Skin epidermis (tissue), 12 donors: Measurements from ENCODE around the gene MSX2.

Source experiments
- H3K27ac ChIP-seq, 21 experiments: fragments of 200-600 bp; sonication (generic) in 11 of 21; one replicate each; pipeline ENCODE4 v1.5.0; 2020; ENCODE audit warnings: mild to moderate bottlenecking in 3 of 21, inconsistent platforms in 2 of 21, moderate library complexity in 2 of 21
- H3K4me3 ChIP-seq, 7 experiments: fragments of 200-600 bp; sonication (generic) in 2 of 7; one replicate each; pipeline ENCODE4 v1.5.0; 2020; ENCODE audit warnings: inconsistent platforms in 2 of 7, mild to moderate bottlenecking in 2 of 7, moderate library complexity in 1 of 7

MSX2 gene

GRCh38 chr5:174731214-174732035 lies 7.0 kb downstream of the MSX2 start:
- Histone ChIP-seq H3K4me3 (no peak overlapping the region), H3K27ac (no peak overlapping the region)

- Histone ChIP-seq H3K27ac (no peak overlapping the region), H3K4me3 (no peak overlapping the region)
Observed at GRCh38 chr5:174732036-174733020, 7.9 kb downstream of the MSX2 start.

GRCh38 chr5:174733091-174733690 lies 8.8 kb downstream of the MSX2 start:
- Histone ChIP-seq H3K27ac (no peak overlapping the region), H3K4me3 (no peak overlapping the region)

- H3K4me3 ChIP-seq, result no peak overlapping the region
- no peak overlapping the region for H3K27ac ChIP-seq
Observed at GRCh38 chr5:174733836-174734235, 9.5 kb downstream of the MSX2 start.

- Histone ChIP-seq H3K4me3 (peak overlapping the region in 2 of 7 experiments; percentile 11 to 22), H3K27ac (no peak overlapping the region)
Observed at GRCh38 chr5:174734571-174735497, 10.5 kb downstream of the MSX2 start.

- Histone ChIP-seq H3K27ac (peak overlapping the region in 2 of 21 experiments; percentile 24 to 26), H3K4me3 (peak overlapping the region in 2 of 7 experiments; percentile 11 to 22)
Observed at GRCh38 chr5:174735498-174736330, 11.3 kb downstream of the MSX2 start.

GRCh38 chr5:174736331-174736721 lies 11.9 kb downstream of the MSX2 start:
- H3K27ac ChIP-seq, result peak overlapping the region in 2 of 21 experiments; percentile 24 to 26

GRCh38 chr5:174736777-174737176 lies 12.4 kb downstream of the MSX2 start:
- H3K4me3 ChIP-seq, result no peak overlapping the region
- H3K27ac ChIP-seq, result peak overlapping the region in 1 of 21 experiments; percentile 24

More at GRCh38 chr5:174736331-174736721, 11.9 kb downstream of the MSX2 start:
- no peak overlapping the region for H3K4me3 ChIP-seq

- H3K4me3 ChIP-seq, result no peak overlapping the region
- no peak overlapping the region for H3K27ac ChIP-seq
Observed at GRCh38 chr5:174737330-174737729, 12.9 kb downstream of the MSX2 start.

- Histone ChIP-seq H3K27ac (no peak overlapping the region), H3K4me3 (no peak overlapping the region)
Observed at GRCh38 chr5:174741352-174741751, 17.0 kb downstream of the MSX2 start.

- Histone ChIP-seq H3K4me3 (no peak overlapping the region), H3K27ac (no peak overlapping the region)
Observed at GRCh38 chr5:174744896-174745295, 20.5 kb downstream of the MSX2 start.

GRCh38 chr5:174745590-174746103 lies 21.3 kb downstream of the MSX2 start:
- Histone ChIP-seq H3K4me3 (no peak overlapping the region), H3K27ac (no peak overlapping the region)

- Histone ChIP-seq H3K27ac (peak overlapping the region in 14 of 21 experiments; percentile 8 to 79 (median 54)), H3K4me3 (peak overlapping the region; percentile 36 to 48 (median 39))
Observed at GRCh38 chr5:174750711-174751110, 26.3 kb downstream of the MSX2 start.

GRCh38 chr5:174751154-174752000 lies 27.0 kb downstream of the MSX2 start:
- H3K4me3 ChIP-seq, result peak overlapping the region; percentile 36 to 48 (median 39)

GRCh38 chr5:174752121-174752520 lies 27.7 kb downstream of the MSX2 start:
- no peak overlapping the region for H3K27ac ChIP-seq
- no peak overlapping the region for H3K4me3 ChIP-seq

More at GRCh38 chr5:174751154-174752000, 27.0 kb downstream of the MSX2 start:
- peak overlapping the region in 18 of 21 experiments; percentile 8 to 79 (median 50) for H3K27ac ChIP-seq

GRCh38 chr5:174755106-174755505 lies 30.7 kb downstream of the MSX2 start:
- Histone ChIP-seq H3K27ac (no peak overlapping the region), H3K4me3 (no peak overlapping the region)

GRCh38 chr5:174759091-174759490 lies 34.7 kb downstream of the MSX2 start:
- Histone ChIP-seq H3K27ac (no peak overlapping the region), H3K4me3 (no peak overlapping the region)
